ENCODE measurements around the gene NFIL3. TPM values are rescaled to one million over a fixed set of nuclear protein-coding genes. Genes with fewer than 3 reads are reported as not detected.
"Not testable (repeated sequence)": the region's sequence is repeated elsewhere in the genome, so short reads cannot be mapped to it uniquely, and the experiment has no call there.

NFIL3 gene
- total RNA-seq, 8 experiments from 2014 or later, result 15.3 to 51.3 (median 32.4) TPM

DNA sequence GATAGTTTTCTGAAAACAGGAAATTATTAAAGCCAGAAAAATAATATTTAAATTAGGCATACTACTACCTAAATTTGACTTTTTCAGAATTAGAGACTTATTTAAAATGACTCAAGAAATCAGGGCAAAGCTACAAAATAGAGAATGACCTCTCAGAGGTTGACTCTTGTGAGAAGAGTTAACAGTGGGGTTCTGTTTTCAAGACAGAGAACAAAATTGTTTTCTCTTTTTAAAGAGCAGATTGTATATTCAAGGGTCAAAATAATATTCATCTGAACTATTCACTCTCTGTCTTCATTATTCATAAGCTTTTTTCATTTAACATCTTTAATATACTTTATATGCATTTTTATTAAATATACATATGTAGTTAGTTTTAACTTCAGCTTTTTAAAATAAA, 40.1 kb downstream of the NFIL3 start:
- Histone ChIP-seq H3K4me3 (no peak overlapping the region), H3K27ac (no peak overlapping the region), H3K4me1 (replicated peaks in 1 of 2) (no peaks in the 10 kb centered on the region)
- in situ Hi-C loops (cut with MboI; ENCODE audit: low pct_unique_long_range_greater_than_20kb in 2 of 9, low sequenced_read_pairs in 9 of 9, unreplicated experiment in 9 of 9), result no loop called here
- ATAC-seq (replicated peaks in 6 of 8), result no peak

DNA sequence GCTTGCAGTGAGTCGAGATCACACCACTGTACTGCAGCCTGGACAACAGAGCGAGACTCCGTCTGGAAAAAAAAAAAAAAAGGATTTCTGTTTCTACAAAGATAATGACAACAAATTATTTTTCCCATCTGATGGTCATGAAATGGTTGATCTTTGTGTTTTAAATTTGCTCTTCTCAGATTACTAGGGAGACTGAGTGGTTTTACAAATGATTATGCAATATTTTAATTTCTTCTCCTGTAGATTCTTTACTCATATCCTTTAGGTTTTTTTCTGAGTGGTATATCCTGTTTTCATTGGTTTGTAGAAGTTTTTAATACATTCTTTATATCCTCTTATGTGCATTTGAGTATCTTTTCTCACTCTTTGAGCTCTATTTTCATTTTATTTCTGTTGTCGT, 41.3 kb downstream of the NFIL3 start:
- WGBS, 10 experiments, result 36 to 100% (median 91%) methylated on average over 1 to 4 of the region's 4 CpGs; no CpG with 5 or more reads in 1 of the 10 experiments
- in situ Hi-C loops (cut with MboI; ENCODE audit: low pct_unique_long_range_greater_than_20kb in 2 of 9, low sequenced_read_pairs in 9 of 9, unreplicated experiment in 9 of 9), result no loop called here
- no peak overlapping the region for H3K27ac ChIP-seq

GRCh38 chr9:91379426-91379825, 44.2 kb downstream of the NFIL3 start:
- no peak overlapping the region for H3K4me3 ChIP-seq
- H3K4me1 ChIP-seq (replicated peaks in 1 of 2), result no peaks in the 10 kb centered on the region
- in situ Hi-C loops (cut with MboI; ENCODE audit: low pct_unique_long_range_greater_than_20kb in 2 of 9, low sequenced_read_pairs in 9 of 9, unreplicated experiment in 9 of 9), result no loop called here
- 39 to 100% (median 72%) methylated on average over 1 to 3 of the region's 3 CpGs for WGBS, 10 experiments
- no peak for ATAC-seq (replicated peaks in 6 of 8)
- H3K27ac ChIP-seq, result no peak overlapping the region

More for the DNA sequence above, 41.3 kb downstream of the NFIL3 start:
- Histone ChIP-seq H3K4me1 (replicated peaks in 1 of 2) (no peaks in the 10 kb centered on the region), H3K4me3 (no peak overlapping the region)
- ATAC-seq (replicated peaks in 6 of 8), result no peak

GRCh38 chr9:91378695-91379127, 44.9 kb downstream of the NFIL3 start:
- Histone ChIP-seq H3K4me3 (no peak overlapping the region), H3K4me1 (replicated peaks in 1 of 2) (no peaks in the 10 kb centered on the region), H3K27ac (no peak overlapping the region)
- WGBS, 10 experiments, result 40 to 100% (median 92%) methylated on average over 1 to 2 of the region's 2 CpGs; no CpG with 5 or more reads in 1 of the 10 experiments
- in situ Hi-C loops (cut with MboI; ENCODE audit: low pct_unique_long_range_greater_than_20kb in 2 of 9, low sequenced_read_pairs in 9 of 9, unreplicated experiment in 9 of 9), result no loop called here
- peak in 1 of 8 experiments; percentile 24 for ATAC-seq (replicated peaks in 6 of 8)

DNA sequence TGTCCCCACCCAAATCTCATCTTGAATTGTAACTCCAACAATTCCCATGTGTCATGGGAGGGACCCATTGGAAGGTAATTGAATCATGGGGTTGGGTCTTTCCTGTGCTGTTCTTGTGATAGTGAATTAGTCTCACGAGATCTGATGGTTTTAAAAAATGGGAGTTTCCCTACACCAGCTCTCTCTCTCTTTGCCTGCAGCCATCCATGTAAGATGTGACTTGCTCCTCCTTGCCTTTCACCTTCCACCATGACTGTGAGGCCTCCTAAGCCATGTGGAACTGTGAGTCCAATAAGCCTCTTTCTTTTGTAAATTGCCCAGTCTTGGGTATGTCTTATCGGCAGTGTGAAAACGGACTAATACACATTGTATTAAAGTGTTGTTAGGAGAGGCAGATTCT, 45.6 kb downstream of the NFIL3 start:
- H3K27ac ChIP-seq; in situ Hi-C loops (cut with MboI; ENCODE audit: low pct_unique_long_range_greater_than_20kb in 2 of 9, low sequenced_read_pairs in 9 of 9, unreplicated experiment in 9 of 9); H3K4me1 ChIP-seq (replicated peaks in 1 of 2); H3K4me3 ChIP-seq; ATAC-seq (replicated peaks in 6 of 8): not testable (repeated sequence)
- WGBS, 10 experiments, result 89 to 100% (median 100%) methylated on average over 1 to 3 of the region's 3 CpGs

GRCh38 chr9:91376239-91376638, 47.4 kb downstream of the NFIL3 start:
- in situ Hi-C loops (cut with MboI; ENCODE audit: low pct_unique_long_range_greater_than_20kb in 2 of 9, low sequenced_read_pairs in 9 of 9, unreplicated experiment in 9 of 9), result no loop called here
- 31 to 100% (median 70%) methylated on average over 1 to 4 of the region's 4 CpGs; no CpG with 5 or more reads in 1 of the 10 experiments for WGBS, 10 experiments
- Histone ChIP-seq H3K27ac (no peak overlapping the region), H3K4me1 (replicated peaks in 1 of 2) (no peaks in the 10 kb centered on the region), H3K4me3 (no peak overlapping the region)
- ATAC-seq (replicated peaks in 6 of 8), result peak in 1 of 8 experiments; percentile 20

DNA sequence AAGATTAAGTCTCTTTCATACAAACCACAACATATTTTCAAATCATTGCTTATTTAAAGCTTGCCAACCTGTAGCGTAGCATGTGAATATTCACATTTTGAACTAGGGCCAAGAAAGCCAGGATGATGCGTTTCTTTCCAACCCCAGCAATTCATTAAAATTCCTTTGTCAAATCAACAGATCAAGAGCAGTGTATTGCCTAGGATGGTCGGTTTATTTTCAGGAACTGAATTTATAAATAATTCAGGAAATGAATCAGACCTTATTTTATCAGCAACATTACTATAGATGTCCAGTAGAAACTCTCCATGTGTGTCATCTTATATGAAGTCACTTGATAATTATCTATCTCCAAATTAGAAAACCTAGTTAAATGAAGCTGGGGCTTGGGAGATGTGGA, 48.7 kb downstream of the NFIL3 start:
- H3K4me3 ChIP-seq, result no peak overlapping the region
- 0 to 93% (median 82%) methylated on average over 1 to 3 of the region's 3 CpGs; no CpG with 5 or more reads in 1 of the 10 experiments for WGBS, 10 experiments
- in situ Hi-C loops (cut with MboI; ENCODE audit: low pct_unique_long_range_greater_than_20kb in 2 of 9, low sequenced_read_pairs in 9 of 9, unreplicated experiment in 9 of 9), result loop anchor here in 1 of 9 experiments (25.0 kb wide), 1 partner anchor 463 kb away; no protein-coding TSS in a partner anchor
- ATAC-seq (replicated peaks in 6 of 8), result peak in 3 of 8 experiments; percentile 44 to 62 (median 58)
- no peaks in the 10 kb centered on the region for H3K4me1 ChIP-seq (replicated peaks in 1 of 2)
- no peak overlapping the region for H3K27ac ChIP-seq

DNA sequence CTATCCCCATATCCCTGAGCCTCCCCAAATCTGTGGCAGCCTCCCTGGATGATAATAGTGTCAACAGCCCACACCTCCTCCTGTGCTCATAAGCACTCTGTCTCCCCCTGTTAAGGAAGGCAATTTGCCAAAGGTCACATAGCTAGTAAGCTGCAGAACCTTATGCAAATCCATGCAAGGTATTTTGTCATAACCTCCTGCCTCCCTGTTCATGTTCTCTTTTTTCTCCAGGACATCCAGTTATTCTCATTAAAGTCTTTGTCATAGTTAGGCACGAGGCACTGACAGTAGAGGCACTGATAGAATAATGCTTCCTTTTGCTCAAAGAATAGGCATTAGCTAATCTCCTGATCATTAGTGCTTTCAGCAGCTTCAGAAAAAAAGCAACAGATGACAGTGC, 51.7 kb downstream of the NFIL3 start:
- no peak overlapping the region for H3K27ac ChIP-seq
- peak in 5 of 8 experiments; percentile 37 to 77 (median 50) for ATAC-seq (replicated peaks in 6 of 8)
- in situ Hi-C loops (cut with MboI; ENCODE audit: low pct_unique_long_range_greater_than_20kb in 2 of 9, low sequenced_read_pairs in 9 of 9, unreplicated experiment in 9 of 9), result loop anchor here in 1 of 9 experiments (25.0 kb wide), 1 partner anchor 460 kb away; no protein-coding TSS in a partner anchor
- 0 to 100% (median 20%) methylated on average over 1 of the region's 1 CpG; no CpG with 5 or more reads in 1 of the 10 experiments for WGBS, 10 experiments
- no peak overlapping the region for H3K4me3 ChIP-seq
- no peaks in the 10 kb centered on the region for H3K4me1 ChIP-seq (replicated peaks in 1 of 2)

GRCh38 chr9:91370006-91370405, 53.6 kb downstream of the NFIL3 start:
- not testable (repeated sequence) for H3K4me3 ChIP-seq; H3K27ac ChIP-seq; H3K4me1 ChIP-seq (replicated peaks in 1 of 2); ATAC-seq (replicated peaks in 6 of 8)
- in situ Hi-C loops (cut with MboI; ENCODE audit: low pct_unique_long_range_greater_than_20kb in 2 of 9, low sequenced_read_pairs in 9 of 9, unreplicated experiment in 9 of 9), result loop anchor here in 1 of 9 experiments (25.0 kb wide), 1 partner anchor 458 kb away; no protein-coding TSS in a partner anchor
- WGBS, 10 experiments, result 67 to 100% (median 88%) methylated on average over 1 to 3 of the region's 3 CpGs; no CpG with 5 or more reads in 4 of the 10 experiments

- ATAC-seq (replicated peaks in 6 of 8), result no peak
- WGBS, 10 experiments, result 67 to 100% methylated on average over 1 of the region's 3 CpGs; no CpG with 5 or more reads in 8 of the 10 experiments
- H3K27ac ChIP-seq, result no peak overlapping the region
- no peak overlapping the region for H3K4me3 ChIP-seq
- peaks cover 8 to 13% of the 10 kb centered on the region in 2 donors for H3K4me1 ChIP-seq (replicated peaks in 1 of 2)
- in situ Hi-C loops (cut with MboI; ENCODE audit: low pct_unique_long_range_greater_than_20kb in 2 of 9, low sequenced_read_pairs in 9 of 9, unreplicated experiment in 9 of 9), result loop anchor here in 1 of 9 experiments (25.0 kb wide), 1 partner anchor 452 kb away; no protein-coding TSS in a partner anchor
These were observed 58.9 kb downstream of the NFIL3 start for GRCh38 chr9:91364702-91365101.

- Histone ChIP-seq H3K27ac (no peak overlapping the region), H3K4me3 (no peak overlapping the region), H3K4me1 (replicated peaks in 1 of 2) (peaks cover 13 to 19% of the 10 kb centered on the region in 2 donors)
- WGBS, 10 experiments, result 60 to 93% (median 81%) methylated on average over 1 to 2 of the region's 7 CpGs; no CpG with 5 or more reads in 6 of the 10 experiments
- in situ Hi-C loops (cut with MboI; ENCODE audit: low pct_unique_long_range_greater_than_20kb in 2 of 9, low sequenced_read_pairs in 9 of 9, unreplicated experiment in 9 of 9), result loop anchor here in 1 of 9 experiments (25.0 kb wide), 1 partner anchor 452 kb away; no protein-coding TSS in a partner anchor
- ATAC-seq (replicated peaks in 6 of 8), result peak in 2 of 8 experiments; percentile 4 to 69
These were observed 59.6 kb downstream of the NFIL3 start for GRCh38 chr9:91364005-91364404.

DNA sequence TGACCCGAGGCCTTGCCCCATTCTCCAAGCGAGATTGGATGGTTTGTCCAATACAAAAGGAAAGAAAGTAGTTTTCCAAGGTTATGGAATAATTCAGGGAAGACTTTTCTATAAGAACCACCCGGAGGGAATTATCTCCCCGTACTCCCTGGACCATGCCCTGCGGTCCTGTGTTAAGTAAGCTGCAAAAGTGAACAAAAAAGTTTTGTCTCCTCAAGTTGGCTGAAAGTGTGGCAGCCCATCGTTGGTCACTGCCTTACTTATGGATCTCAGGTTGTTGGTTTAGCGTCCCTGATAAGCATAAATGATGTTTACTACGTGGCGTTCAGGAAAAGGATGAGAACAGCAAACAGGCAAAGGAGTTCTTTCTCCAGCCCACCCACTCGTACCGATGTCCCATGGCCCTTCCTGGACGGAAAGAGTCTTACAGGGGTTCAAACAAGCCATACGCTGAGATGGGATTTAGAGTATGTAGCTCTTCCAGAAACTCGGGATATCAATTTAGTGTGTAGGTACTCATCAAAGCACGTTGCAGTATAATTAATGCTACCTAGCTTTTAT, 61.5 kb downstream of the NFIL3 start:
- Histone ChIP-seq H3K27ac (no peak overlapping the region), H3K4me3 (peak overlapping the region; percentile 79 to 99 (median 97)), H3K4me1 (replicated peaks in 1 of 2) (peaks cover 13 to 19% of the 10 kb centered on the region in 2 donors)
- in situ Hi-C loops (cut with MboI; ENCODE audit: low pct_unique_long_range_greater_than_20kb in 2 of 9, low sequenced_read_pairs in 9 of 9, unreplicated experiment in 9 of 9), result loop anchor here in 1 of 9 experiments (25.0 kb wide), 1 partner anchor 450 kb away; no protein-coding TSS in a partner anchor
- no peak for ATAC-seq (replicated peaks in 6 of 8)
- 41 to 100% (median 70%) methylated on average over 1 to 11 of the region's 15 CpGs; no CpG with 5 or more reads in 2 of the 10 experiments for WGBS, 10 experiments

DNA sequence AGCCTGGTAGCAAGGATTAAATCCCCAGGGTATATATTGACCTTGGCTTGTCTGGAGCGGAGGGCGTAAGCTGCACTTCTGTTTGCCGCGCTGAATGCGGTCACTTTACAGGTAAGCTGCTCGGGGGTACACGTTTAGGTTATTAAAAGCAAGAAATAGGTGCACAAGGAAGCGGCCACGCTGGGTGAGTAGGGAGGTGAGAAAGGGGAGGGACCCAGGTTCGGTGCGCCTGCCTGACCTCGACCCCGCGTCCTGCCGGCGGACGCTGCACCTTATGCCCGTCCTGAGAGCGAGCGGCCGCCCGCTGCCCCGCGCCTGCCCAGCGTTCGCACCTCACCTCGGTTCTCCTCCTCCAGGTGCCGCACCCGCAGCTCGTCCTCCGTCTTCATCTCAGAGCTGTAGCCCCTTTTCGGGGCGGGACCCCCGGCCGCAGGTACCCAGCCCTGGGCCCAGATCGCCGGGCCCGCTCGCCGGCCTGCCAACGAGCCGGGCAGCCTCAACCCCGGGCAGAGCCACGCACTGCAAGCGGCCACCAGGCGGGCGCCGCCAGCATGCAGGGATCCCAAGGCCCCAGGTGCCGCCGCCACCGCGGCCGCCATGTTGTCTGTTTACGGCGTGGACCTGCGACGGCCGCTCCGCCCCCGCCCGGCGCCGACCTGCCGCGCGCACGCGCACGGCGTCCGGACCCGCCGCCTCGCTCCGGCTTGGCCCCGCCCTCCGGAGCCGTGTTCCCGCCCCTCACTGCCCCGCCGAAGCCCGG, 62.2 kb downstream of the NFIL3 start, which contains the start of gene AUH:
Gene AUH (minus strand): TSS at position 628 of the 760 bp plus-strand sequence. CDS start 29 bp downstream, at position 599.
- peak; percentile 78 to 94 (median 91) for ATAC-seq (replicated peaks in 6 of 8)
- peak within 1 kb of the TSS; percentile 79 to 99 (median 97) for H3K4me3 ChIP-seq
- in situ Hi-C loops (cut with MboI; ENCODE audit: low pct_unique_long_range_greater_than_20kb in 2 of 9, low sequenced_read_pairs in 9 of 9, unreplicated experiment in 9 of 9), result loop anchor here in 1 of 9 experiments (25.0 kb wide), 1 partner anchor 449 kb away; no protein-coding TSS in a partner anchor
- H3K27ac ChIP-seq, result peak within 1 kb of the TSS; percentile 88 to 96
- WGBS, 10 experiments, result 0 to 11% (median 1%) methylated on average over 2 to 27 of the region's 82 CpGs; no CpG with 5 or more reads in 3 of the 10 experiments
- H3K4me1 ChIP-seq (replicated peaks in 1 of 2), result peaks cover 13 to 19% of the 10 kb centered on the region in 2 donors

Data from motor neuron (in vitro differentiated cells).